Fibroblast of lung (primary cell): ENCODE results near the gene OR2J2. TPM values are rescaled to one million over a fixed set of nuclear protein-coding genes. Genes with fewer than 3 reads are reported as not detected.
"Not testable (repeated sequence)": the region's sequence is repeated elsewhere in the genome, so short reads cannot be mapped to it uniquely, and the experiment has no call there.

Experiments used
- DNase-seq, 2 donors: peaks; one replicate each; pipeline versions ENCODE4 v3.0.0 to v3.0.0-alpha.2; 2010; ENCODE audit warnings: low read depth in 2 of 2
- H2AFZ ChIP-seq: 2 replicates; pipeline ENCODE4 v1.5.1; 2012; ENCODE audit warnings: low read length, control low read depth, inconsistent platforms
- H3K27ac ChIP-seq: 2 replicates; pipeline ENCODE4 v1.5.1; 2011; ENCODE audit warnings: low read length, control low read depth; ENCODE audit not compliant: insufficient read depth
- H3K27me3 ChIP-seq: 2 replicates; pipeline ENCODE4 v1.5.1; 2011; ENCODE audit warnings: mild to moderate bottlenecking, low read length; ENCODE audit not compliant: control insufficient read depth, insufficient read depth
- H3K36me3 ChIP-seq: 2 replicates; pipeline ENCODE4 v1.5.1; 2011; ENCODE audit warnings: low read length; ENCODE audit not compliant: control insufficient read depth, insufficient read depth
- H3K4me1 ChIP-seq: 2 replicates; pipeline ENCODE4 v1.5.1; 2011; ENCODE audit warnings: low read length; ENCODE audit not compliant: control insufficient read depth, insufficient read depth; ENCODE audit errors: extremely low read depth
- H3K4me2 ChIP-seq: 2 replicates; pipeline ENCODE4 v1.5.1; 2011; ENCODE audit warnings: low read length, control low read depth; ENCODE audit not compliant: insufficient read depth; ENCODE audit errors: extremely low read depth
- H3K4me3 ChIP-seq, 4 experiments: fragments of 200-600 bp in 1 of 4; sonication (generic) in 1 of 4; replicated peaks in 1 of 4; 2 replicates each; pipeline ENCODE4 v1.5.1; 2011 to 2016; ENCODE audit warnings: low read length in 4 of 4, low read depth in 3 of 4, mild to moderate bottlenecking in 3 of 4, control low read depth in 2 of 4, inconsistent platforms in 1 of 4, mixed read lengths in 1 of 4; ENCODE audit not compliant: insufficient read depth in 1 of 4; ENCODE audit errors: control extremely low read depth in 1 of 4
- H3K79me2 ChIP-seq: 2 replicates; pipeline ENCODE4 v1.5.1; 2012; ENCODE audit warnings: mild to moderate bottlenecking, low read length, inconsistent platforms; ENCODE audit not compliant: control insufficient read depth, insufficient read depth
- H3K9ac ChIP-seq: 2 replicates; pipeline ENCODE4 v1.5.1; 2011; ENCODE audit warnings: mild to moderate bottlenecking, low read length, control low read depth; ENCODE audit not compliant: insufficient read depth
- H3K9me3 ChIP-seq: 2 replicates; pipeline ENCODE4 v1.5.1; 2012; ENCODE audit warnings: low read depth, low read length; ENCODE audit not compliant: control insufficient read depth, insufficient read depth
- H4K20me1 ChIP-seq: 2 replicates; pipeline ENCODE4 v1.5.1; 2011; ENCODE audit warnings: low read length; ENCODE audit not compliant: control insufficient read depth, insufficient read depth; ENCODE audit errors: extremely low read depth
- CTCF ChIP-seq, 2 donors: IDR thresholded peaks in 1 of 2; conservative IDR thresholded peaks in 1 of 2; 1 replicate in 1 of 2; 2 replicates in 1 of 2; pipeline ENCODE4 v1.5.1; 2011 to 2012; ENCODE audit warnings: low read length in 2 of 2, control low read depth in 1 of 2, inconsistent platforms in 1 of 2, low read depth in 1 of 2, mild to moderate bottlenecking in 1 of 2
- EZH2 ChIP-seq: IDR thresholded peaks from 2 replicates; pipeline ENCODE4 v1.5.1; 2012; ENCODE audit warnings: low read length, control low read depth, mild to moderate bottlenecking; ENCODE audit errors: missing control alignments
- polyA plus RNA-seq, 2 donors: library from polyadenylated mRNA; depleted of rRNA in 1 of 2; stranded (reverse) in 1 of 2; unstranded in 1 of 2; fragments of >200 nt; gene quantifications; 2 replicates each; pipeline ENCODE4 v1.2.1, GENCODE V29; 2011 to 2012; ENCODE audit warnings: missing spikeins in 1 of 2
- total RNA-seq: library from RNA; depleted of rRNA; stranded (reverse); fragments of >200 nt; gene quantifications from 2 replicates; pipeline ENCODE4 v1.2.1, GENCODE V29; 2014

The OR2J2 gene
- total and polyA plus RNA-seq, 2 donors (not counting 1 experiment from before 2014, with no cell fraction given), result not detected

GRCh38 chr6:29171736-29172135, 1.0 kb downstream of the OR2J2 start:
- no peak for DNase-seq
- Histone ChIP-seq H3K9me3 (no peaks in the 10 kb centered on the region), H3K27ac (no peak overlapping the region), H3K79me2 (no peaks in the 10 kb centered on the region), H3K9ac (no peak overlapping the region), H3K27me3 (no peaks in the 10 kb centered on the region), H3K4me2 (no peak overlapping the region), H3K36me3 (no peaks in the 10 kb centered on the region), H3K4me1 (no peaks in the 10 kb centered on the region), H4K20me1 (no peaks in the 10 kb centered on the region), H2AFZ (no peak overlapping the region), H3K4me3 (no peak overlapping the region)
- TF ChIP-seq EZH2, result no peak

- Histone ChIP-seq H3K4me3 (no peak overlapping the region), H3K36me3 (no peaks in the 10 kb centered on the region), H3K4me2 (no peak overlapping the region), H3K79me2 (no peaks in the 10 kb centered on the region), H3K9ac (no peak overlapping the region), H3K27ac (no peak overlapping the region), H3K27me3 (no peaks in the 10 kb centered on the region), H2AFZ (no peak overlapping the region), H4K20me1 (no peaks in the 10 kb centered on the region), H3K4me1 (no peaks in the 10 kb centered on the region), H3K9me3 (no peaks in the 10 kb centered on the region)
- TF ChIP-seq EZH2 (no peak), CTCF (conservative IDR thresholded peaks at IDR 0.05 in 1 of 2, IDR thresholded peaks at IDR 0.05 in 1 of 2; ENCODE audit: low read depth in 1 of 2, low read length in 2 of 2) (no peak)
- no peak for DNase-seq
Measured at GRCh38 chr6:29183594-29183993, 12.9 kb downstream of the OR2J2 start.

GRCh38 chr6:29188659-29189058, 18.0 kb downstream of the OR2J2 start:
- H3K9me3 ChIP-seq, H3K27ac ChIP-seq, H3K27me3 ChIP-seq, H2AFZ ChIP-seq, H3K4me3 ChIP-seq, DNase-seq, H3K4me1 ChIP-seq, H3K9ac ChIP-seq, H4K20me1 ChIP-seq, H3K79me2 ChIP-seq, H3K4me2 ChIP-seq, H3K36me3 ChIP-seq: not testable (repeated sequence)

- Histone ChIP-seq H3K27me3 (no peaks in the 10 kb centered on the region), H3K4me3 (no peak overlapping the region), H4K20me1 (no peaks in the 10 kb centered on the region), H3K79me2 (no peaks in the 10 kb centered on the region), H3K9ac (no peak overlapping the region), H3K9me3 (no peaks in the 10 kb centered on the region), H3K4me2 (no peak overlapping the region), H3K36me3 (no peaks in the 10 kb centered on the region), H3K4me1 (no peaks in the 10 kb centered on the region), H3K27ac (no peak overlapping the region), H2AFZ (no peak overlapping the region)
- TF ChIP-seq EZH2 (no peak), CTCF (conservative IDR thresholded peaks at IDR 0.05 in 1 of 2, IDR thresholded peaks at IDR 0.05 in 1 of 2; ENCODE audit: low read depth in 1 of 2, low read length in 2 of 2) (no peak)
- DNase-seq, result no peak
Measured at GRCh38 chr6:29200767-29201662, 30.3 kb downstream of the OR2J2 start.
